Activated naive CD4-positive, alpha-beta T cell treated with anti-CD3 and anti-CD28 coated beads, Interleukin-2, amount 50 U/mL, for 16 hours (primary cell): ENCODE measurements around the gene BAZ2B.
"Not testable (repeated sequence)": the region's sequence is repeated elsewhere in the genome, so short reads cannot be mapped to it uniquely, and the experiment has no call there.

Source experiments
- DNase-seq: peaks from one replicate; pipeline ENCODE4 v3.0.0-alpha.2; 2020

The BAZ2B gene

GRCh38 chr2:159573294-159573693 is 43.1 kb downstream of the BAZ2B start:
- DNase-seq, result no peak

GRCh38 chr2:159572459-159572858 is 43.9 kb downstream of the BAZ2B start:
- DNase-seq, result no peak

- no peak for DNase-seq
These were observed 44.6 kb downstream of the BAZ2B start for GRCh38 chr2:159571540-159572260.

GRCh38 chr2:159564081-159564480 is 52.3 kb downstream of the BAZ2B start:
- no peak for DNase-seq

GRCh38 chr2:159562248-159562647 is 54.1 kb downstream of the BAZ2B start:
- DNase-seq, result no peak

GRCh38 chr2:159561786-159562185 is 54.6 kb downstream of the BAZ2B start:
- DNase-seq, result no peak

GRCh38 chr2:159561242-159561641 is 55.1 kb downstream of the BAZ2B start:
- no peak for DNase-seq

- DNase-seq, result no peak
These were observed 57.3 kb downstream of the BAZ2B start for GRCh38 chr2:159559034-159559433.

- no peak for DNase-seq
These were observed 57.9 kb downstream of the BAZ2B start for GRCh38 chr2:159558479-159558878.

- DNase-seq, result no peak
These were observed 58.8 kb downstream of the BAZ2B start for GRCh38 chr2:159557437-159558034.

- no peak for DNase-seq
These were observed 60.5 kb downstream of the BAZ2B start for GRCh38 chr2:159555651-159556392.

GRCh38 chr2:159553727-159554126 is 62.6 kb downstream of the BAZ2B start:
- no peak for DNase-seq

- DNase-seq, result no peak
These were observed 64.5 kb downstream of the BAZ2B start for GRCh38 chr2:159551806-159552205.

GRCh38 chr2:159550231-159550630 is 66.1 kb downstream of the BAZ2B start:
- DNase-seq, result no peak

- DNase-seq, result no peak
These were observed 67.1 kb downstream of the BAZ2B start for GRCh38 chr2:159549234-159549633.

GRCh38 chr2:159546716-159547430 is 69.5 kb downstream of the BAZ2B start:
- DNase-seq, result no peak

- DNase-seq, result no peak
These were observed 70.3 kb downstream of the BAZ2B start for GRCh38 chr2:159546039-159546438.

- no peak for DNase-seq
These were observed 71.3 kb downstream of the BAZ2B start for GRCh38 chr2:159545085-159545484.

GRCh38 chr2:159542101-159542500 is 74.2 kb downstream of the BAZ2B start:
- DNase-seq, result no peak

GRCh38 chr2:159539701-159540100 is 76.6 kb downstream of the BAZ2B start:
- DNase-seq, result no peak

- DNase-seq, result no peak
These were observed 77.5 kb downstream of the BAZ2B start for GRCh38 chr2:159538801-159539200.

- not testable (repeated sequence) for DNase-seq
These were observed 81.1 kb downstream of the BAZ2B start for GRCh38 chr2:159535261-159535660.

- no peak for DNase-seq
These were observed 84.9 kb downstream of the BAZ2B start for GRCh38 chr2:159531475-159531874.
